H4 (cell line): ENCODE measurements around the gene PRKX. TPM values are rescaled to one million over a fixed set of nuclear protein-coding genes. Genes with fewer than 3 reads are reported as not detected.
"Not testable (repeated sequence)": the region's sequence is repeated elsewhere in the genome, so short reads cannot be mapped to it uniquely, and the experiment has no call there.

Experiments used
- DNase-seq: peaks from one replicate; pipeline ENCODE4 v3.0.0-alpha.2; 2015; ENCODE audit warnings: low spot score
- total RNA-seq: library from RNA; depleted of rRNA; stranded (reverse); fragments of >200 nt; shearing (Covaris generic); gene quantifications from 2 replicates; pipeline ENCODE4 v1.2.3, GENCODE V29; 2014

Gene PRKX
- total RNA-seq, 1 experiment from 2014 or later, result 20.4 TPM

GRCh38 chrX:3577551-3577950 is 135.9 kb downstream of the PRKX start:
- no peak for DNase-seq

GRCh38 chrX:3576886-3577501 is 136.5 kb downstream of the PRKX start:
- peak; percentile 50 for DNase-seq

- DNase-seq, result no peak
Measured at GRCh38 chrX:3567686-3568085, 145.8 kb downstream of the PRKX start.

- DNase-seq, result no peak
Measured at GRCh38 chrX:3563451-3563850, 150.0 kb downstream of the PRKX start.

GRCh38 chrX:3560010-3560409 is 153.4 kb downstream of the PRKX start:
- DNase-seq, result not testable (repeated sequence)
